SU-DHL-6 (cell line): Measurements from ENCODE around the gene KRTAP4-5.

Experiments used
- CTCF ChIP-seq: fragments of 200-600 bp; sonication (generic); IDR thresholded peaks from one replicate; pipeline ENCODE4 v1.5.1; 2017; ENCODE audit warnings: antibody characterized with exemption, mild to moderate bottlenecking, low read length, moderate library complexity; ENCODE audit not compliant: insufficient read depth, poor library complexity, severe bottlenecking
- EZH2phosphoT487 ChIP-seq: fragments of 200-600 bp; sonication (generic), shearing (Covaris generic); conservative IDR thresholded peaks from 2 replicates; pipeline ENCODE4 v1.6.1; 2018; ENCODE audit warnings: mild to moderate bottlenecking, antibody characterized with exemption, low read length, moderate library complexity, mixed read lengths

- TF ChIP-seq CTCF (no peak), EZH2phosphoT487 (no peak)
Measured at GRCh38 chr17:41185001-41185400, 35.4 kb upstream of the KRTAP4-5 start.
